GM19023 (cell line): ENCODE measurements around the gene MRTFA.
"Not testable (repeated sequence)": the region's sequence is repeated elsewhere in the genome, so short reads cannot be mapped to it uniquely, and the experiment has no call there.

Experiments used
- ATAC-seq: cut with Tn5 transposase; IDR thresholded peaks from one replicate; pipeline ENCODE4 v1.9.1; 2021; ENCODE audit warnings: mild to moderate bottlenecking, moderate library complexity; ENCODE audit not compliant: unreplicated experiment

Gene MRTFA

DNA sequence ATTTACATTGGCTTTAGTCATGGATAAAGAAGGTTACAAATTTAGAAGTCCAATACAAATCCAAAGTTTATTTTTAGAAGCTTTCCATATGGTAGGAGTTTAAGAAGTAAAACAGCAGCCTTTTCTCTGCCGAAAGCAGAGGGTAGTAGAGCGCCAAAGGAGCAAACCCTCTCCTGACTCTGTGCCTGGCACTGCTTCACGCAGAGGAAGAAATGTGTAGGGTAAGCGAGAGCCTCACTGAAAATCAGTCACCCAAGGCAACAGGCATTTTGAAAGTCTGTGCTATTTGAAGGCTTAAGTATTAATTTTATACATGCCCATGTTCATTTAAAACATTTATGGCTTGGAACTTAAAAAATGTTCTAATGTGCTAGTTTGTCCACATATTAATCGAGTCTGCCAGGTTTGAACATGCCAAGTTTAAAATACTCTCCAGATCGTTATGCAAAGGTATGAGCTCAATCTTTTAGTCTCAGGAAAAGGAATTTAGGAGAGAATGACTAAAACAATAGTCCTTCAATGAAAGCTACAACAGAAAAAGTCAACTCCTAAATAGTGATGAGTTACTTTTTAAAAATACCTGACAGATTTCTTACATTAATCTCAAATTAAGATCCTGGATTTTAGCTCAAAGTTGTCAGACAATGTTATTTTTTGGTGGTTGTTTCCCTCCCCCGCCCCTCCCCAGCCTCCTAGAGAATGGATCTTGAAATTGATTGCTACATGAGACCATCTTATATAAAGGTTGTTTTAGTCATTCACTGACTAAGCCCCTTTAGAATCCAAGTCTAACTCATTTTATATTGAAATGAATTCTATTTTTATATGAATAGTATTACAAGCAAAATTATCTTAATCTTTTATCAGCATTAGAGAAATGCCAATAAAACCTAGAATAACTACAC lies 38.7 kb downstream of the MRTFA start:
- no peak for ATAC-seq

DNA sequence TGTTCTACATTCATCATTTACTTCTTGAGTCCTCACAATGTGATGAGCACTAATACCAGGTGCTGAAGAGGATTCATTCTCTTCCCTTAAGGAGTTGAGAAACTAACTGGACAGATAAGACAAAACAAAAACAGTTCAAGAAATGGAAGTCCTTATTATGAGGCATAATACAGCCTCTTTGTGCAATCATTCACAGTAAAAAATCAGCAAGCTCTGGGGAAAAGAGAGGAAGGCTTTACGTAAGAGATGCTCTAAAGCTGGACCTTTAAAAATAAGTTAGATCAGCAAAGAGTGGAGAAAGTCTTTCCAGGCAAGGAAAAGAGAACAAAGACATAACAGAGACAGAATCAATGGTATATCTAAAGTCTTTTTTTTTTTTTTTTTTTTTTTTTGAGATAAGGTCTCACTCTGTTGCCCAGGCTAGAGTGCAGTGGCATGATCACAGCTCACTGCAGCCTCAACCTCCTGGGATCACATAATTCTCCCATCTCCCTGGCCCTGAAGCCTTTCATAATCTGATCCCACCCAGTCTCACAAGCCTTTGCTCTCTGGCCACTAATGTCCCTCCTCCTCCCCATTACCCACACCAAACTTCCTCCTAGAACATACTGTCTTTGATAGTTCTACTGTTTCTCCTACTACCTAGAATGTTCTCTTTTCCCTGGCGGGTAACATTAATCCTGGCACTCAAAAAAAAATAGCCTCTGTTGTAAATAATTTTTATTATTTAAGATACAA lies 40.9 kb downstream of the MRTFA start:
- ATAC-seq: no peak

DNA sequence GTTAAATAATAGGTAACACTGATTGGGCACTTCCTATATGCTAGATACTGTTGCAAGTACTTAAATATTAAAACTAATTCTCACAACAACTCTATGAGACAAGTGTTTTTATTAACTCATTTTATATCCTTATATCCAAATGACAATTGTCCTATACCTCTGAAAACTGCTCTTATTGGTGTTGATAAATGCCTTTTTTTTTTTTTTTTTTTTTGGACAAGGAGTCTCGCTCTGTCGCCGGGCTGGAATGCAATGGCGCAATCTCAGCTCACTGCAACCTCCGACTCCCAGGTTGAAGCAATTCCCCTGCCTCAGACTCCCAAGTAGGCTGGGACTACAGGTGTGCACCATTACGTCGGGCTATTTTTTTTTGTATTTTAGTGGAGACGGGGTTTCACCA lies 41.6 kb downstream of the MRTFA start:
- no peak for ATAC-seq

DNA sequence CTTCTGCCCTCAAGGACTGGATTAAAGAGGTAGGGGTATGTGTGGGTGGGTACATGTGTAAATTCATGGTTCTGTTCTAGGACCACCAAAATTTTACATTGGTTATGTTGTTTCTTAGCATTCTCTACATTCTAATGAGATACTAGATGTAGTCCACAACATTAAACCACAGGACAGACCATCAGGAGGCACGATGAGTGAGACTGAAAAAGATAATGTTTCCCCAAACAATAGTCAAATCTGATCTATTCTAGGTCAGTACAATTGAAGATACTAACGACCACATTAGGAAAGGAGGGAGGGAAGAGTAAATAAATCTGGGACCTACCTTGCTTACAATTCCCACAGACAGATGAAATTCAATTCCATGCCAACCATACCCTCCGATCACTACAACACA lies 42.2 kb downstream of the MRTFA start:
- no peak for ATAC-seq

DNA sequence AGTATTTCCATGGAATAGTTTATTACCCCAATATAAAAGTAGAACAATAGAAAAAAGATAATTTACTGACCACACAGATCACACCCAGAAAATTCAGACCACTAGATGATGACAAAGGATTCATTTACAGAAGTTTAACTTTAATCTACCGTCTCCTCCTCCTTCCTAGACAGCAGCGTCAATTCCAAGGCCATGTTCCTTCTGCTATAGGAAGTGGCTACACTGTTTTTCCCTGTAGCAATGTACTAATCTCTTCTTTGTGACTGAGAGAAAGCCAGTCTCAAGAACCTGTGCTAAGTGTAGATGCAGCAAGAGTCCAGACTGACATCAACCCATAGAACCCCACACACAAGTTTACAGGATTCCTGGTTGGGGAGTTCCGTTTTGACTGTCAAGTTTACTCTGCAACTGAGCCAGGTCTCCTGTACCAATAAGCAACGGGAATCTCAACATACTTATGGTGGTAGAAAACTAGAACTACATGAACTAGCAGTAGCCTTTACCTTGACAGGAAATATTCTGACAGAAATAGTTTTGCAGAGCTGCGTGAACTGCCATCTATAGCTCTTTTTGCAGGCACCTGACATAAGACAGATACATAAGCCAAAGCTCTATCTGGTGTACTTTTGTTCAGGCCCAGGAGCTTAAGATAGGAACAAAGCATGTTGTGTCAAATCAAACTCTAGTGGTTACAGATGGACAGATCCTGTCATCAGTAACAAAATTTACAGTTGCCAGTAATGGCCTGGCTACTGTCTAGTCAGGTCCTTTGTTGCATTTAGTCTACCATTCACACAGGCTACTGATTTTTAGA lies 42.9 kb downstream of the MRTFA start:
- no peak for ATAC-seq

DNA sequence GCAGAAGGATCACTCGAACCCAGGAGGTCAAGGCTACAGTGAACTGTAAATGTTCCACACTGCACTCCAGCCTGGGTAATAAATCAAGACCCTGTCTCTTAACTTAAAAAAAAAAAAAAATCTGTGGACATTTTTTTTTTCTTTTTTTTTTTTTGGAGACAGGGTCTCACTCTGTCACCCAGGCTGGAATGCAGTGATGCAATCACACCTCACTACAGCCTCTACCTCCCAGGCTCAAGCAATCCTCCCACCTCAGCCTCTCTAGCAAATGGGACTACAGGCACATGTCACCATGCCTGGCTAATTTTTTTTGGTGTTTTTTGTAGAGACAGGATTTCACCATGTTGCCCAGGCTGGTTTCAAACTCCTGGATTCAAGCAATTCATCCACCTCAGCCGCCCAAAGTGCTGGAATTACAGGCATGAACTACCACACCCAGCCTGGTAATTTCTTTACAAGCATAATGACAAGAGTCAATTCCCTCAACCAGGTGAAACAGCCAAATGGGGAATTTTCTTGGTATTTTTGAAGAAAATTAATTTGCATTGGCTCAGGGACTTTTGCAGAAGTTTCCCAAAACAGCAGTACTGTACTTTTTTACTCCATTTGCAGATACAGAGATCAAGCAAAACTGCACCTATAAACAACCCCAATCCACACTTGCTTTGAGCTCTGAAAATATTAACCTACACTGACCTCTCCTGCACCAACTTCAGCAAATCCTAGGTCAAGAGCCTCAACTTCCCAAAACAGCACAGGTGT lies 44.0 kb downstream of the MRTFA start:
- no peak for ATAC-seq

DNA sequence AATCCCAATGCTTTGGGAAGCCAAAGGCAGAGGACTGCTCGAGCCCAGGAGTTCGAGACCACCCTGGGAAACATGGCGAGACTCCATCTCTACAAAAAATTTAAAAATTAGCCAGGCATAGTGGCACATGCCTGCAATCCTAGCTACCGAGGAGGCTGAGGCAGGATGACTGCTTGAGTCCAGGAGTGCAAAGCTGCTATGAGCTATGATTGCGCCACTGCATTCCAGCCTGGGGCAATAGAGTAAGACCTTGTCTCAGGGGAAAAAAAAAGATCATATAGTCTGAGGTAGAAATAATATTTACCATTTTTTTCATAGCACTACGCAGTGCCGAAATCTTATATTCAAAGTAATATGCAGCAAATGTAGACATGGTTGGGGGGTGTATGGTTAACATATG lies 47.8 kb downstream of the MRTFA start:
- ATAC-seq: no peak

DNA sequence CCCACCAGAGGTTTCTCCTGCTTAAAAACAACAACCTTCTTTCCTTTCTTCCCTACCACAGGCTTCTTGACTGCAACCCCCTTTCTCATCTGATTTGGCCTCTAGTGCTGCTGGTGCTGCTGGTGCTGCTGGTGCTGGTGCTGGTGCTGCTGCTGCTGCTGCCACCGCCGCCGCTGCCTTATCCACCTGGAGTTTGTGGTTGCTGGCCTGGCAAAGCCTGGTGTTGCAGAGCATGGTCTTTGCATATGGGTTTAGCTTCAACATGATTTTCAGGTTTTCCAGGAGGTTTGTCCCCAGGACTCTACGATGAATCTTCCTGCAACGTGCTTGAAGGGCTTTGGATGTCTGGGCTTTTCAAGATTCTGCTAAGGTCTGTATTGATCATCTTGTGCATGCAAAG lies 49.7 kb downstream of the MRTFA start:
- ATAC-seq: no peak

DNA sequence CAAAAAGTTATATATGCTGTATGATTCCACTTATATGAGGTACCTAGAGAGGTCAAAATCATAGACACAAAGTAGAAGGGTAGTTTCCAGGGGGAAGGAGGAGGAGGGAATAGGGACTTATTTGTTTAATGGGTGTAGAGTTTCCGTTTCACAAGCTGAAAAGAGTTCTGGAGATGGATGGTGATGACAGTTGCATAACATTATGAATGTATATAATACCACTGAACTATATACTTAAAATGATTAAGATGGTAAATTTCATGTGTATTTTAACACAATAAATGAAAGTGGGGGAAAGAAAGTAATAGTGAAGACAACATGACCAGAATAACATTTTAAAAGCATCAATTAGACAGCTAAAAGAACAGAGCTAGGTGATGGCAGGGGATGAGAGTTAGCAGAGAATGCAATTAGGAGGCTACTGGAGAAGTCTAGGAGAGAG lies 51.2 kb downstream of the MRTFA start:
- no peak for ATAC-seq

DNA sequence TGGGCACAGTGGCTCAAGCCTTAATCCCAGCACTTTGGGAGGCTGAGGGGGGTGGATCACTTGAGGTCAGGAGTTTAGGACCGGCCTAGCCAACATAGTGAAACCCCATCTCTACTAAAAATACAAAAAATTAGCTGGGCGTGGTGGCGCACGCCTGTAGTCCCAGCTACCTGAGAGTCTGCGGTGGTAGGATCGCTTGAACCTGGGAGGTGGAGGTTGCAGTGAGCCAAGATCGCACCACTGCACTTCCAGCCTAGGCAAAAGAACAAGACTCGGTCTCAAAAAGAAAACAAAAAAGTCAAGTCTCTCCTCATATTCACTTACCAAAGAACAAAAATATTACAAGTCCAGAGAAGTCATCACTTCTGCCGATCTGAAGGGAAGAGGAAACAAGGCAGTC lies 51.8 kb downstream of the MRTFA start:
- not testable (repeated sequence) for ATAC-seq

DNA sequence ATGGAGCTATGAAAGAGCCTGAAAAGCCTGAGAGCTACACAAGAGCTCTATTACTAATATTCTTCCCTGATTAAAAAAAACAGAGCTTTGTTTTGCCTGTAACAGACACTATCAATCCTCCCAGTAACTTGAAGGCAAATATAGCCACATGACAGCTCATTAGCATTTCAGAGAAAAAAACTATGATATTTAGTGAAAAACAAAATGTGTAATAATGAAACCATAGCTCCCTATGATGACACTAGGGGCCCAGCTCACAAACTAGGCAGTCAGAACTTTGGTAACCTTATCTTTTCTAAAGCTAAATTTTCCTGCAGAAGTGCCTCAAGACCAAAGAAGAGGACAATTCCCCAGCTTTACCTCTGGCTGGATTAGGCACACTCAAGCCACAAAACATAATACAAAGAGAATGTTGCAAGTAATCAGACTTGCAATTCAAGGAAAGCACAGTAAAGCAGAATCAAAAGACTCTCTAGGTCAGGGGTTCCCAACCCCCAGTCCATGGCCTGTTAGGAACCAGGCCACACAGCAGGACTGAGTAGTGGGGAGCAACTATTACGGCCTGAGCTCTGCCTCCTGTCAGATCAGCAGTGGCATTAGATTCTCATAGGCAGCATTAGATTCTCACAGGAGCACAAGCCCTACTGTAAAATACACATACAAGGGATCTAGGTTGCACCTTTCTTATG lies 53.3 kb downstream of the MRTFA start:
- no peak for ATAC-seq

DNA sequence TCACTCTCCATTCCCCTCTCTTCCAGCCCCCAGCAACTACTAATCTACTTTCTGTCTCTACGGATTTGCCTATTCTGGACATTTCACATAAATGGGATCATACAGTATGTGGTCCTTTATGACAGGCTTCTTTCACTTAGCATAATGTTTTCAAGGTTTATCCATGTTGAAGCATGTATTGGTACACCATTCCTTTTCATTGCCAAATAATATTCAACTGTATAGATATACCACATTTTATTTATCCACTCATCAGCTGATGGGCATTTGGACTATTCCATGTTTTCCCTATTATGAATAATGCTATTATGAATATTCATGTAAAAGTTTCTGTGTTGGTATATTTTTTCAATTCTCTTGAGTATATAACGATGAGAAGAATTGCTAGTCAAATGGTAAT lies 54.5 kb downstream of the MRTFA start:
- ATAC-seq: no peak

DNA sequence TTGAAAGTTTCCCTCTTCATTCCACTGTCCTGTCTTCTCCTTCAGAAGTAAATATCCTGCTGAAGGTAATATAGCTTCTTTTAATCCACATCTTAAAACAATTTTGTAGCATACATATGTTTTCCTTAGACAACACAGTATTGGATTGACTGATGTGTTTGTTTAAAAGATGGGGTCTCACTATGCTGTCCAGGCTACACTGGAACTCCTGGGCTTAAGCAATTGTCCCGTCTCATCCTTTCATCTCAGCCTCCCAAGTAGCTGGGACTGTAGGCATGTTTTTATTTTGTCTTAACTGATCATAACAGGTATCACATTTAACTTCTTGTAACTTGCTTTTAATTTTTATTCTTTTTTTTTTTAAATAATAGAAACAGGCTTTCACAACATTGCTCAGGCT lies 55.9 kb downstream of the MRTFA start:
- ATAC-seq: no peak

DNA sequence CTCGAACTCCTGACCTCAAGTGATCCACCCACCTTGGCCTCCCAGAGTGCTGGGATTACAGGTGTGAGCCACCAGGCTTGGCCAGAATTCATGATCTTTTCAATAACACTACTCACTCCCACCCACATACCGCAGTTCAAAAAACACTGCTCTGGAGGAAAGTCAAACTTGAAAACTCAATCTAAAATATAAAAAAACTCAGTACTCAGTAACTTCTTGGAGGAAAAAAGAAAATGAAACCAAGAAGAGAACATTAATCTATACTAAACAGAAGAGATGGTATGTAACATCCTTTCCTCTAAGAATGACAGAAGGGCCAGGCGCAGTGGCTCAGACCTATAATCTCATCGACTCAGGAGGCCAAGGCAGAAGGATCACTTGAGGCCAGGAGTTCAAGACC lies 58.3 kb downstream of the MRTFA start:
- no peak for ATAC-seq

DNA sequence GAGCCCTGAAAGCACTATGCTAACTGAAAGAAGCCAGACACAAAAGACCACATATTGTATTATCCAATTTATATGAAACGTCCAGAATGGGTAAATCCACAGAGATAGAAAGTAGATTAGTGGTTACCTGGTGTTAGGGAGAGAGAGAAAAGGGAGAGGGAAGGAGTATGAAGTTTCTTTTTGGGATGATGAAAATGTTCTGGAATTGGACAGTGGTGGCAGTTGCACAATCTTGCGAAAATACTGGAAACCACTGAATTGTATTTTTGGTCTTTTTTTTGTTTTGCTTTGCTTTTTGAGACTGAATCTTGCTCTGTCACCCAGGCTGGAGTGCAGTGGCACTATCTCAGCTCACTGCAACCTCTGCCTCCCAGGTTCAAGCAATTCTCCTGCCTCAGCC lies 63.5 kb downstream of the MRTFA start:
- ATAC-seq: no peak

DNA sequence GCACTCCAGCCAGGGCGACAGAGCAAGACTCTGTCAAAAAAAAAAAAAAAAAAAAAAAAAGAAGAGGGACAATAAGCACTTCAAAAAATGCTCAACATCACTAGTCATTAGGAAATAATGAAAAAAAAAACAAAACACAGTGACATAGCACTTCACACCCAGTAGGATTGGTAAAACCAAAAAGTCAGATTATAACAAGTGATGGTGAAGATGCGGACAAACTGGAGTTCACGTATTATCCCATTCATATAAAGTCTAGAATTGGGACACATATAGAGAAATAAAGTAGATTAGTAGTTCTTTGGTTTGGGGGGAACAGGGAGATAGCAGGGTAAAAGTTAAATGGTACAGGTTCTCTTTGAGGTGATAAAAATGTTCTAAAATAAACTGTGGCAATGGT lies 64.6 kb downstream of the MRTFA start:
- no peak for ATAC-seq

DNA sequence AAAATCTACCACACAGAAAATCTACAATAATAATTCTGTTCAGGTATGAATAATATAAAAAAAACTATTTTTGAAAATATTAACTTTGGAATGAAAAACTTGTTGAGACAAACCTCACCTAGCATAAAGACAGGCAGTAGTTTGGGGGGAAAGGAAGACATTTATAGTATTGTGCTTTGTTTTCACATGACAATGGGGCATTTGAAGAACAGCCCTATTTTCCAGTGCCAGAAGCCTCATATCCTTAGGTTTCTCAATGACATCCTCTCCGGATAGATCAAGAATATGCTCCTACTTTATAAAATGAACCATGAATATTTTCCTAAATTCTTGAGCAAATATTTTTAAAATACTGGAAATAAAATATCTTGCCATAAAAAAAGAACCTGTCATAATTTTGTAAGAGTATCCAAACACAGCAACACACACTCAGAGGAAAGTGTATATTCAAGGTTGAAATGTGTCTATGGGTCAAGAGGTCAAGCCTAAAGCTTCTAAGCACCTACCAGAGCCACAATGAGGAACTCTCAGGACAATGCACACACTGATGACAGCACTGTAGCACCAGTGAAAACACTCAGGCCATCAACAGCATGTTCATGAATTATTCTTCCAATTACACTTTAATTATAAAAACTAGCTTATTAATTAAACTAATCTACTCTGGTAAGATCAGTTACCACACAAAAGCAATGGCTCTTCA lies 68.7 kb downstream of the MRTFA start:
- no peak for ATAC-seq

DNA sequence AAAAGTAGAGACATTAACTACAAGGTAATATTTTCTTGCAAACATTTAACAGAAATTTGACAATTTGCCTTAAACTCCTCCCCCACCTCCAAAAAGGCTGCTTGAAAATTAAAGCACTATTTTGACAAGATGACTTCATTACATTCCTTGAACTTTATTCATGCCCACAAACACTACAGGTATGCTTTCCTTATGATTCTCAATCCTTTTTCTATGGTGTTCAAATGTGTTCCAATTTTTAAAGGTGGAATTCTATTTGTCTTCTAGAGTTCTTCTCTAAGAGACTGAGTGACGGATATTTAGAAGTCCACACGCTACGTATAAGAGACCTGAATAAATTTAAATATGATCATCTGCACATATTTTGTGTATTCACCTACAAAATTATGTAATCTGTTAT lies 69.4 kb downstream of the MRTFA start:
- no peak for ATAC-seq

DNA sequence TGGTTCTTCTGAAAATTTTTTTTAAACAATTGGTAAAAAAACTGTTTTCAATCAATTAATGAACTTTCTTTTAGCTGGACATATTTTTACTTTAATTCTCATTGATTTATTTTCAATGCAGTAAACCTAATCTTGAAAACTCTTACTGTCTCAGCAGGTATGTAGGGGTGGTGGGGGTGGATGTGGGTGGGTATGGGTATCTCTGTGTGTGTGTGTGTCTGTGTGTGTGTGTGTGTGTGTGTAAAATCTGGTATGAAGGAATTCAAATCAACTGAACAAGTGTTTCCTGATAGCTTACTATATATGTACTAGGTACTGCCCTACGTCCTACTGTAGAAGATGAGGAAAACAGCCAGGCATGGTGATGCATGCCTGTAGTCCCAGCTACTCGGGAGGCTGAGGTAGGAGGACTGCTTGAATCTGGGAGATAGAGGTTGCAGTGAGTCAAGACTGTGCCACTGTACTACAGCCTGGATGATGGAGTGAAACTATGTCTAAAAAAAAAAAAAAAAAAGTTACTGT lies 75.5 kb downstream of the MRTFA start:
- no peak for ATAC-seq
